K562 (cell line): ENCODE measurements around the gene DRAXIN. TPM values are rescaled to one million over a fixed set of nuclear protein-coding genes. Genes with fewer than 3 reads are reported as not detected.

Experiments used
- ATAC-seq: fragments of 200-7000 bp; cut with Tn5 transposase; 3 replicates; pipeline ENCODE4 v1.9.1; 2020; ENCODE audit warnings: moderate library complexity
- BruUV-seq: library from RNA; stranded (reverse); fragments of 400-500 nt; replicated peaks from 2 replicates; lab custom pipeline; 2021; lab: Mats Ljungman, UMichigan
- CTCF ChIA-PET: fragments of 300-600 bp; formaldehyde crosslinking; extraction: SDS; loops from one replicate; lab custom pipeline; 2021; ENCODE audit warnings: low intra/inter-chr PET ratio; lab: Yijun Ruan, JAX
- POLR2A ChIA-PET: fragments of 300-600, 350-650 bp; sonication (Branson Sonifier 250); formaldehyde crosslinking; extraction: SDS; loops from one replicate; lab custom pipeline; 2021; ENCODE audit warnings: antibody characterized with exemption, inconsistent platforms; lab: Yijun Ruan, JAX
- DNase-seq, 4 experiments: peaks; one replicate each; pipeline versions ENCODE4 v3.0.0 to v3.0.0-alpha.2; 2011 to 2018; ENCODE audit warnings: low spot score in 3 of 4, mixed read lengths in 3 of 4; ENCODE audit errors: extremely low read depth in 1 of 4
- FAIRE-seq: peaks from 2 replicates; lab custom pipeline; 2011; peaks lifted over from hg19 to GRCh38; lab: Jason Lieb, UNC
- H2AFZ ChIP-seq: 2 replicates; pipeline ENCODE4 v1.6.0; 2011; ENCODE audit warnings: low read depth, low read length, control low read depth, inconsistent platforms
- H3K27ac ChIP-seq: fragments of 200-600 bp; 3 replicates; pipeline ENCODE4 v1.8.0; 2011; ENCODE audit warnings: low read depth, mild to moderate bottlenecking, control low read depth, inconsistent platforms, low read length, moderate library complexity, mixed read lengths; ENCODE audit errors: extremely low read depth
- H3K27me3 ChIP-seq, 2 experiments: fragments of 300-600 bp in 1 of 2; 2 replicates in 1 of 2; 3 replicates in 1 of 2; pipeline versions ENCODE4 v1.6.0 to v1.8.0; 2011; ENCODE audit warnings: inconsistent platforms in 2 of 2, low read length in 2 of 2, mild to moderate bottlenecking in 1 of 2, mixed read lengths in 1 of 2, moderate library complexity in 1 of 2; ENCODE audit not compliant: control insufficient read depth in 2 of 2, insufficient read depth in 2 of 2
- H3K36me3 ChIP-seq: fragments of 300-600 bp; 3 replicates; pipeline ENCODE4 v1.8.0; 2011; ENCODE audit warnings: mild to moderate bottlenecking, low read length, inconsistent platforms; ENCODE audit not compliant: control insufficient read depth, insufficient read depth
- H3K4me1 ChIP-seq, 2 experiments: fragments of 200-600 bp in 1 of 2; replicated peaks in 1 of 2; 2 replicates in 1 of 2; 3 replicates in 1 of 2; pipeline versions ENCODE4 v1.5.1 to v1.8.0; 2011; ENCODE audit warnings: inconsistent platforms in 2 of 2, low read length in 2 of 2, mild to moderate bottlenecking in 1 of 2, mixed read lengths in 1 of 2, moderate library complexity in 1 of 2; ENCODE audit not compliant: control insufficient read depth in 2 of 2, insufficient read depth in 2 of 2
- H3K4me2 ChIP-seq: 2 replicates; pipeline ENCODE4 v1.6.1; 2011; ENCODE audit warnings: low read length, control low read depth, inconsistent platforms, mixed read lengths; ENCODE audit not compliant: insufficient read depth
- H3K4me3 ChIP-seq: fragments of 200-600 bp; sonication (generic), shearing (Covaris generic); 2 replicates; pipeline ENCODE4 v1.5.1; 2016; ENCODE audit warnings: control low read depth, inconsistent platforms
- H3K79me2 ChIP-seq: fragments of 200-600 bp; 3 replicates; pipeline ENCODE4 v1.8.0; 2011; ENCODE audit warnings: low read length, inconsistent platforms; ENCODE audit not compliant: control insufficient read depth, insufficient read depth
- H3K9ac ChIP-seq, 2 experiments: 2 replicates each; pipeline versions ENCODE4 v1.6.0 to v1.6.1; 2011; ENCODE audit warnings: low read depth in 2 of 2, low read length in 2 of 2, control low read depth in 1 of 2, inconsistent platforms in 1 of 2, mild to moderate bottlenecking in 1 of 2, mixed read lengths in 1 of 2; ENCODE audit not compliant: insufficient read depth in 1 of 2
- H3K9me1 ChIP-seq: one replicate; pipeline ENCODE4 v1.6.0; 2011; ENCODE audit warnings: inconsistent platforms, mild to moderate bottlenecking, low read length, moderate library complexity; ENCODE audit not compliant: control insufficient read depth, insufficient read depth
- H3K9me3 ChIP-seq: replicated peaks from 2 replicates; pipeline ENCODE4 v1.5.1; 2011; ENCODE audit warnings: low read depth, low read length, inconsistent platforms; ENCODE audit not compliant: control insufficient read depth, insufficient read depth
- H4K20me1 ChIP-seq: replicated peaks from 2 replicates; pipeline ENCODE4 v1.6.1; 2011; ENCODE audit warnings: low read length, inconsistent platforms, mixed read lengths; ENCODE audit not compliant: control insufficient read depth, insufficient read depth
- BCOR ChIP-seq: fragments of 450-650 bp; IDR thresholded peaks from 2 replicates; pipeline ENCODE4 v1.6.1; 2016
- BHLHE40 ChIP-seq: IDR thresholded peaks from 2 replicates; pipeline ENCODE4 v1.6.1; 2011; ENCODE audit warnings: low read length, improper control_type of control experiment
- CBX1 ChIP-seq: sonication (generic); IDR thresholded peaks from 2 replicates; pipeline ENCODE4 v1.6.1; 2016; ENCODE audit warnings: antibody characterized with exemption, low read depth, mild to moderate bottlenecking
- ELF1 ChIP-seq: fragments of 200-800 bp; sonication (Bioruptor generic); IDR thresholded peaks from 2 replicates; pipeline ENCODE4 v1.6.1; 2016; ENCODE audit warnings: missing genetic modification characterization, missing compliant biosample characterization
- KLF10 ChIP-seq: fragments of 250-450 bp; sonication (Bioruptor Pico); IDR thresholded peaks from 2 replicates; pipeline ENCODE4 v1.6.1; 2021; ENCODE audit warnings: matching md5 sums
- PHB ChIP-seq: fragments of 250-450 bp; sonication (Bioruptor Pico); IDR thresholded peaks from 2 replicates; pipeline ENCODE4 v1.5.0; 2021
- PTBP1 ChIP-seq: fragments of 200-400 bp; formaldehyde crosslinking; IDR thresholded peaks from 2 replicates; pipeline ENCODE4 v1.6.1; 2017; ENCODE audit warnings: low read depth, low read length
- RFX1 ChIP-seq: fragments of 450-650 bp; IDR thresholded peaks from 2 replicates; pipeline ENCODE4 v1.6.1; 2016; ENCODE audit warnings: mild to moderate bottlenecking, moderate library complexity
- U2AF2 ChIP-seq: fragments of 200-400 bp; formaldehyde crosslinking; optimal IDR thresholded peaks from 2 replicates; pipeline ENCODE3; 2017; ENCODE audit warnings: low read depth, mild to moderate bottlenecking, low read length
- ZNF274 ChIP-seq: IDR thresholded peaks from 2 replicates; pipeline ENCODE4 v1.6.1; 2011; ENCODE audit warnings: low read depth, mild to moderate bottlenecking, low read length, moderate library complexity, borderline replicate concordance
- ZNF717 ChIP-seq: fragments of 250-450 bp; sonication (Bioruptor Pico); IDR thresholded peaks from 2 replicates; pipeline ENCODE4 v1.5.0; 2021
- WGBS: fragments of 100-300 bp; shearing (Covaris generic); methylation state at CpG from one replicate; pipeline ENCODE4 v1.1.6; 2016; ENCODE audit warnings: low coverage, mixed read lengths; ENCODE audit not compliant: insufficient coverage; ENCODE audit errors: missing lambda C conversion rate; 5-methylcytosine and 5-hydroxymethylcytosine counted together
- in situ Hi-C: fragments of 300-500 bp; cut with MboI; formaldehyde crosslinking; loops from 4 replicates; pipeline ENCODE4 v1.15.0; 2018; ENCODE audit warnings: inconsistent platforms, mixed read lengths
- intact Hi-C: fragments of 100-400 bp; cut with micrococcal nuclease; formaldehyde crosslinking; loops from 2 replicates; pipeline ENCODE4 v1.14.2; 2022
- polyA plus RNA-seq, 8 experiments: library from polyadenylated mRNA; depleted of rRNA in 4 of 8; stranded (reverse) in 5 of 8; unstranded in 3 of 8; fragments of >200 nt; fragmentation: Nextera tagmentation in 2 of 8; fragmentation: Illumina TruSeq in 1 of 8; extraction: Ambion mirVana in 2 of 8; extraction: Trizol in 1 of 8; gene quantifications; 2 replicates each; pipeline versions ENCODE4 v1.2.1 to v1.2.3, GENCODE V29; 2011 to 2014; ENCODE audit warnings: inconsistent platforms in 1 of 8, missing spikeins in 1 of 8
- total RNA-seq, 7 experiments: library from RNA; depleted of rRNA in 6 of 7; stranded (reverse); fragments of >200 nt in 6 of 7; fragmentation: Illumina TruSeq in 2 of 7; extraction: Trizol in 2 of 7; gene quantifications; 2 replicates each; pipeline versions ENCODE4 v1.2.1 to v1.2.3, GENCODE V29; 2011 to 2021; ENCODE audit warnings: low replicate concordance in 1 of 7
- TF ChIP-seq, protein P1 (sequence below): fragments of 450-650 bp; IDR thresholded peaks from 2 replicates; pipeline ENCODE4 v1.6.1; 2016; ENCODE audit warnings: mild to moderate bottlenecking
- TF ChIP-seq, protein P2 (sequence below), 2 experiments: fragments of 450-650 bp; IDR thresholded peaks; 2 replicates each; pipeline ENCODE4 v1.6.1; 2016; ENCODE audit warnings: mild to moderate bottlenecking in 2 of 2, borderline replicate concordance in 1 of 2, low read depth in 1 of 2, moderate library complexity in 1 of 2

The DRAXIN gene
- total and polyA plus RNA-seq, 9 of the 15 experiments (the other 6 are each of a cell fraction or from before 2014, with no cell fraction given), result 0.01 to 0.04 (median 0.01) TPM; not detected in 6

DNA sequence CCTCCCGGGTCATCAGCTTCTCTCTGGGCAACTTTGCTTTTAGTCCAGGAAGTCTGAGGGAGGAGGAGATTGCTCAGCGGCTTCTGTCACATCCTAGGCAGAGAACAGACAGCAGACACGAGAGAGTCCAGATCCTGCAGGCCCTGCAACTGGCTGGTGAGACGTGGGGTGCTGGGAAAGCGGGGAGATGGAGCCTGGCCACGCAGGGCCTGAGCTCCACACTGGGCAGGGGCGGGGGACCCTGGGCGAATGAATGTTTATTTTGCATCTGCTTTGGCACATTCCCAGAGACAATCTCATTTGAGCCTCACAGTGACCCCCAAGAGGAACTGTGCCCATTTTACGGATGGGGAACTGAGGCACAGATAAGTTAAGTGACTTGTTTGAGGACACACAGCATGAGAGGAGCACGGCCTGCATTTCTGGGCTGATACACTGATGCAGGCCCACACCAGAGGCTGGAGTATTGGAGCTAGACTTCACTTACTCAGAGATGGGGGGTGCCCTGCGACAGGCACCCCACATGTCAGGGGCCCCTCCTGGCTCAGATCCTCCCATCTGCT lies 80.1 kb downstream of the DRAXIN start:
- Histone ChIP-seq H3K9ac (peak overlapping the region in 1 of 2 experiments; percentile 63; a peak in 2 of 4 replicates), H3K9me1 (no peaks in the 10 kb centered on the region), H4K20me1 (no peaks in the 10 kb centered on the region; the same call in 1 of the 2 replicates), H3K4me1 (peaks cover 5 to 22% of the 10 kb centered on the region in 2 experiments; a peak in 4 of 5 replicates), H3K36me3 (no peaks in the 10 kb centered on the region), H3K27ac (no peak overlapping the region), H3K9me3 (no peaks in the 10 kb centered on the region), H3K4me2 (no peak overlapping the region), H3K4me3 (no peak overlapping the region), H2AFZ (no peak overlapping the region), H3K79me2 (no peaks in the 10 kb centered on the region), H3K27me3 (no peaks in the 10 kb centered on the region)
- WGBS, result 68% methylated on average over 10 of the region's 11 CpGs
- no peak for ATAC-seq
- CTCF ChIA-PET, result no interaction called here
- BruUV-seq, result no TSS peak
- no peak for FAIRE-seq
- intact Hi-C loops, result no loop called here
- no peak for DNase-seq
- POLR2A ChIA-PET, result interaction anchor here (0.5 to 1.3 kb wide), 6 partner anchors 16 to 196 kb away, joined by 3 to 7 read pairs (median 3); no protein-coding TSS in a partner anchor
- in situ Hi-C loops, result no loop called here
- TF ChIP-seq PHB (CRISPR knock-in tag) (no peak), U2AF2 (no peak), BCOR (peak; percentile 92), ELF1 (tag) (no peak), KLF10 (CRISPR knock-in tag) (no peak), CBX1 (peak; percentile 75; the same call in 1 of the 2 replicates), ZNF274 (no peak), PTBP1 (0 out of 2 replicates have a peak, but pooled peaks have one; percentile 58), RFX1 (no peak), ZNF717 (CRISPR knock-in tag) (no peak), BHLHE40 (no peak)
- TF ChIP-seq, protein P1, sequence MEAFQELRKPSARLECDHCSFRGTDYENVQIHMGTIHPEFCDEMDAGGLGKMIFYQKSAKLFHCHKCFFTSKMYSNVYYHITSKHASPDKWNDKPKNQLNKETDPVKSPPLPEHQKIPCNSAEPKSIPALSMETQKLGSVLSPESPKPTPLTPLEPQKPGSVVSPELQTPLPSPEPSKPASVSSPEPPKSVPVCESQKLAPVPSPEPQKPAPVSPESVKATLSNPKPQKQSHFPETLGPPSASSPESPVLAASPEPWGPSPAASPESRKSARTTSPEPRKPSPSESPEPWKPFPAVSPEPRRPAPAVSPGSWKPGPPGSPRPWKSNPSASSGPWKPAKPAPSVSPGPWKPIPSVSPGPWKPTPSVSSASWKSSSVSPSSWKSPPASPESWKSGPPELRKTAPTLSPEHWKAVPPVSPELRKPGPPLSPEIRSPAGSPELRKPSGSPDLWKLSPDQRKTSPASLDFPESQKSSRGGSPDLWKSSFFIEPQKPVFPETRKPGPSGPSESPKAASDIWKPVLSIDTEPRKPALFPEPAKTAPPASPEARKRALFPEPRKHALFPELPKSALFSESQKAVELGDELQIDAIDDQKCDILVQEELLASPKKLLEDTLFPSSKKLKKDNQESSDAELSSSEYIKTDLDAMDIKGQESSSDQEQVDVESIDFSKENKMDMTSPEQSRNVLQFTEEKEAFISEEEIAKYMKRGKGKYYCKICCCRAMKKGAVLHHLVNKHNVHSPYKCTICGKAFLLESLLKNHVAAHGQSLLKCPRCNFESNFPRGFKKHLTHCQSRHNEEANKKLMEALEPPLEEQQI, result no peak
- TF ChIP-seq, protein P2, sequence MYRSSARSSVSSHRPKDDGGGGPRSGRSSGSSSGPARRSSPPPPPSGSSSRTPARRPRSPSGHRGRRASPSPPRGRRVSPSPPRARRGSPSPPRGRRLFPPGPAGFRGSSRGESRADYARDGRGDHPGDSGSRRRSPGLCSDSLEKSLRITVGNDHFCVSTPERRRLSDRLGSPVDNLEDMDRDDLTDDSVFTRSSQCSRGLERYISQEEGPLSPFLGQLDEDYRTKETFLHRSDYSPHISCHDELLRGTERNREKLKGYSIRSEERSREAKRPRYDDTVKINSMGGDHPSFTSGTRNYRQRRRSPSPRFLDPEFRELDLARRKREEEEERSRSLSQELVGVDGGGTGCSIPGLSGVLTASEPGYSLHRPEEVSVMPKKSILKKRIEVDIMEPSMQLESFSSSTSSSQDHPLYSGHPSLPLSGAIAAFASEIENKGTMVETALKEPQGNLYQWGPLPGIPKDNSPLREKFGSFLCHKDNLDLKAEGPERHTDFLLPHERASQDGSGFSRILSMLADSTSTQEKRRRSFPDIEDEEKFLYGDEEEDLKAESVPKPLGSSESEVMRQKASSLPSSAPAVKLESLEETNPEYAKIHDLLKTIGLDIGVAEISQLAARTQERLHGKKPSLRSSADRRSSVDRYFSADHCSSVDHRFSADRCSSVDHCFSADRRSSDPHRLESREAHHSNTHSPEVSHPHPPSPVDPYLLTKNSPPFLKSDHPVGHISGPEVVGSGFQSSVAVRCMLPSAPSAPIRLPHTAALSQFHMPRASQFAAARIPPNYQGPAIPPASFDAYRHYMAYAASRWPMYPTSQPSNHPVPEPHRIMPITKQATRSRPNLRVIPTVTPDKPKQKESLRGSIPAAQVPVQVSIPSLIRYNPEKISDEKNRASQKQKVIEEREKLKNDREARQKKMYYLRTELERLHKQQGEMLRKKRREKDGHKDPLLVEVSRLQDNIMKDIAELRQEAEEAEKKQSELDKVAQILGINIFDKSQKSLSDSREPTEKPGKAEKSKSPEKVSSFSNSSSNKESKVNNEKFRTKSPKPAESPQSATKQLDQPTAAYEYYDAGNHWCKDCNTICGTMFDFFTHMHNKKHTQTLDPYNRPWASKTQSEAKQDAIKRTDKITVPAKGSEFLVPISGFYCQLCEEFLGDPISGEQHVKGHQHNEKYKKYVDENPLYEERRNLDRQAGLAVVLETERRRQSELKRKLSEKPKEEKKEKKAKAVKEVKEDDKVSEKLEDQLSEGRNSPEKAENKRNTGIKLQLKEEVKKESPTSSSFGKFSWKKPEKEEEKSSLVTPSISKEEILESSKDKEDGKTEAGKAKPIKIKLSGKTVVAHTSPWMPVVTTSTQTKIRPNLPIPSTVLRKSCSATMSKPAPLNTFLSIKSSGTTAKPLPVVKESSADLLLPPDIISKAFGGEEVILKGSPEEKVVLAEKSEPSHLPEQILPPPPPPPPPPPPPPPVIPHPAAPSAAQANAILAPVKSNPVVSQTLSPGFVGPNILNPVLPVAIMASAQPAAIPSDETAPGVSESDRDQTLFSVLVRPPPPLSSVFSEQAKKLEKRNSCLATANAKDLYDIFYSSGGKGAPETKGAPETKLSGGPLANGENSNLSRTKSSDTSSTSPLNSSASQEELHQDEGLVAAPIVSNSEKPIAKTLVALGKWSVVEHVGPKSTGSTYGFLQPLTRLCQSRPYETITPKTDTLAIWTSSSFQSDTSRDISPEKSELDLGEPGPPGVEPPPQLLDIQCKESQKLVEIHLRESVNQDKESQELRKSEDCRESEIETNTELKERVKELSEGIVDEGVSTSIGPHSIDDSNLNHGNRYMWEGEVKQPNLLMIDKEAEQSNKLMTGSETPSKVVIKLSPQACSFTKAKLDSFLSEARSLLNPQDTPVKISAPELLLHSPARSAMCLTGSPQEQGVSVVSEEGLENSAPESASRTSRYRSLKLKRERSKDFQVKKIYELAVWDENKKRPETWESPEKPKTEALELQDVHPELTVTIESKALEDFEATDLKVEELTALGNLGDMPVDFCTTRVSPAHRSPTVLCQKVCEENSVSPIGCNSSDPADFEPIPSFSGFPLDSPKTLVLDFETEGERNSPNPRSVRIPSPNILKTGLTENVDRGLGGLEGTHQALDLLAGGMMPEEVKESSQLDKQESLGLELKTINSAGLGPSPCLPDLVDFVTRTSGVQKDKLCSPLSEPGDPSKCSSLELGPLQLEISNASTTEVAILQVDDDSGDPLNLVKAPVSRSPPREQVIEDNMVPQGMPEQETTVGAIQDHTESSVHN (IDR thresholded peaks at IDR 0.05; ENCODE audit: borderline replicate concordance in 1 of 2, low read depth in 1 of 2), result no peak
